GM19395 (cell line): ENCODE results near the gene FAM50B.

Experiments used
- ATAC-seq: cut with Tn5 transposase; IDR thresholded peaks from one replicate; pipeline ENCODE4 v1.9.1; 2021; ENCODE audit warnings: mild to moderate bottlenecking, moderate library complexity; ENCODE audit not compliant: unreplicated experiment

FAM50B gene

GRCh38 chr6:3848925-3849605 is at the start of gene FAM50B:
Gene FAM50B (plus strand): TSS chr6:3849373. CDS start chr6:3849812, 439 bp downstream.
- ATAC-seq = peak; percentile 97

GRCh38 chr6:3799719-3800118 is 49.5 kb upstream of the FAM50B start:
- ATAC-seq = no peak

GRCh38 chr6:3800850-3801591 is 48.2 kb upstream of the FAM50B start:
- ATAC-seq = no peak

- no peak for ATAC-seq
These were observed 47.2 kb upstream of the FAM50B start for GRCh38 chr6:3801960-3802359.

- ATAC-seq = no peak
These were observed 45.3 kb upstream of the FAM50B start for GRCh38 chr6:3803627-3804468.

GRCh38 chr6:3804964-3805363 is 44.2 kb upstream of the FAM50B start:
- no peak for ATAC-seq

GRCh38 chr6:3805448-3806123 is 43.6 kb upstream of the FAM50B start:
- no peak for ATAC-seq

- no peak for ATAC-seq
These were observed 42.8 kb upstream of the FAM50B start for GRCh38 chr6:3806169-3806922.

- no peak for ATAC-seq
These were observed 41.0 kb upstream of the FAM50B start for GRCh38 chr6:3808199-3808598.

- ATAC-seq = no peak
These were observed 40.2 kb upstream of the FAM50B start for GRCh38 chr6:3808759-3809514.

- ATAC-seq = no peak
These were observed 39.7 kb upstream of the FAM50B start for GRCh38 chr6:3809515-3809891.

- no peak for ATAC-seq
These were observed 39.2 kb upstream of the FAM50B start for GRCh38 chr6:3809982-3810381.

- ATAC-seq = no peak
These were observed 38.0 kb upstream of the FAM50B start for GRCh38 chr6:3811191-3811590.

GRCh38 chr6:3812596-3812995 is 36.6 kb upstream of the FAM50B start:
- no peak for ATAC-seq

GRCh38 chr6:3813150-3813780 is 35.9 kb upstream of the FAM50B start:
- ATAC-seq = no peak

GRCh38 chr6:3813918-3814317 is 35.3 kb upstream of the FAM50B start:
- ATAC-seq = no peak

GRCh38 chr6:3814539-3814938 is 34.6 kb upstream of the FAM50B start:
- ATAC-seq = no peak

- ATAC-seq = no peak
These were observed 32.9 kb upstream of the FAM50B start for GRCh38 chr6:3816251-3816650.
